Transverse colon (tissue), 4 donors: Measurements from ENCODE around the gene LRRC9. TPM values are rescaled to one million over a fixed set of nuclear protein-coding genes. Genes with fewer than 3 reads are reported as not detected.

Experiments used
- DNase-seq: peaks from one replicate; pipeline ENCODE4 v3.0.0-alpha.2; 2019
- H3K27ac ChIP-seq, 4 donors: fragments of 200-600 bp; sonication (generic); 2 replicates each; pipeline ENCODE4 v1.5.1; 2016 to 2018; ENCODE audit warnings: inconsistent platforms in 4 of 4
- H3K27me3 ChIP-seq: fragments of 200-600 bp; sonication (generic); 2 replicates; pipeline ENCODE4 v1.5.1; 2017; ENCODE audit warnings: inconsistent platforms
- H3K36me3 ChIP-seq, 4 donors: fragments of 200-600 bp; sonication (generic); 2 replicates each; pipeline ENCODE4 v1.5.1; 2017 to 2019; ENCODE audit warnings: inconsistent platforms in 4 of 4
- H3K4me1 ChIP-seq, 4 donors: fragments of 200-600 bp; sonication (generic); 2 replicates each; pipeline ENCODE4 v1.5.1; 2017 to 2020; ENCODE audit warnings: inconsistent platforms in 4 of 4
- H3K4me3 ChIP-seq, 4 donors: fragments of 200-600 bp; sonication (generic); 1 replicate in 1 of 4; 2 replicates in 3 of 4; pipeline versions ENCODE4 v1.5.1 to v1.6.1; 2017 to 2019; ENCODE audit warnings: inconsistent platforms in 4 of 4
- H3K9me3 ChIP-seq, 2 donors: fragments of 200-600 bp; sonication (generic); 2 replicates each; pipeline ENCODE4 v1.5.1; 2017 to 2019; ENCODE audit warnings: inconsistent platforms in 2 of 2
- EP300 ChIP-seq: sonication (generic); formaldehyde crosslinking; IDR thresholded peaks from one replicate; pipeline ENCODE4 v1.6.1; 2017; ENCODE audit warnings: antibody characterized with exemption, low read depth
- POLR2A ChIP-seq: fragments of 450-650 bp; IDR thresholded peaks from one replicate; pipeline ENCODE4 v1.6.1; 2016; ENCODE audit warnings: antibody characterized with exemption, mild to moderate bottlenecking, moderate library complexity
- POLR2AphosphoS5 ChIP-seq, 3 donors: sonication (generic); formaldehyde crosslinking; IDR thresholded peaks; one replicate each; pipeline ENCODE4 v1.6.1; 2016; ENCODE audit warnings: antibody characterized with exemption in 3 of 3
- WGBS, 2 donors: methylation state at CpG; one replicate each; pipeline ENCODE4 v1.1.5; 2018; ENCODE audit warnings: low coverage in 1 of 2; 5-methylcytosine and 5-hydroxymethylcytosine counted together
- in situ Hi-C, 4 donors: fragments of 200-750 bp; cut with MboI; loops; one replicate each; pipeline versions ENCODE4 v1.15.0 to v1.15.1; 2017; ENCODE audit warnings: low sequenced_read_pairs in 3 of 4, low pct_ligation_motif_present in 1 of 4, low pct_unique_long_range_greater_than_20kb in 1 of 4
- intact Hi-C: fragments of 100-400 bp; cut with DNase I; formaldehyde crosslinking; loops from one replicate; pipeline ENCODE4 v1.15.1; 2023; ENCODE audit warnings: low total_unique reads
- total RNA-seq, 4 donors: library from RNA; depleted of rRNA; stranded (reverse); fragments of >200 nt; gene quantifications; one replicate each; pipeline ENCODE4 v1.1.0, GENCODE V29; 2016
- TF ChIP-seq, protein P1 (sequence below), 5 experiments: fragments of 200-600 bp in 3 of 5; fragments of 450-650 bp in 2 of 5; sonication (generic) in 3 of 5; IDR thresholded peaks; 1 replicate in 2 of 5; 2 replicates in 3 of 5; pipeline ENCODE4 v1.5.1; 2016 to 2017; ENCODE audit warnings: antibody characterized with exemption in 5 of 5, inconsistent platforms in 3 of 5, mild to moderate bottlenecking in 2 of 5, moderate library complexity in 1 of 5

Gene LRRC9
- total RNA-seq, 4 donors from 2014 or later, result not detected

DNA sequence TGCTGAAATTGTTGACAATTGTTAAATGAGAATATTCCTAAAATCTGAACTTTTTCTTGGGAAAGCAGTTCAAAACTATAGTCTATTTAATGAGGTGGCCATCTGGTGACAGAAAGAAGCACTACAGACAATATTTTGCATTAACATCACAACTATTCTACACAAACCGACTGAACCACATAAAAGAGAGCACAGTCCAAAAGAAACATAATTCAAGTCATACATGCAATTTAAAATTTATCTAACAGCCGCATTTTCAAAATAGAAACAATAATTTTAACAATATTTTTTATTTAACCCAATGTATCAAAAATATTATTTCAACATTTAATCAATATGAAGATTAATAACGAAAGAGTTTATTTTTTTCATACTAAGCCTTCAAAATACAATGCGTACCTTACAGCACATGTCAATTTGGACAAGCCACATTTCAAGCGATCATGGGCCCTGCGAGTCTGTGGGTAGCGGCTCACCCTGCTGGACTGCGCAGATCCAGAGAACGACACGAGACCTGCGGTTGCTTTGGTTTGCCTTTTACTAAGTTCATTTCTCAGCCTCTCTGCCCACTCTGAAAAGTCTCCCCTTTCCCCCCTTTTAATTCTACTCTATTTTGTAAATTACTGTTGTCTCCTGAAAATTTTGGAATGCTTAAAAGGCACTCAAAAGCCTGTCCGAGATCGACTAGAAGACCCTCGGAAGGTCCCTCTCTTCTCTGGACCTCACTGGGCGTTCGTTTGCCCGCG lies 947 bp upstream of the LRRC9 start:
- Histone ChIP-seq H3K9me3 (no peaks in the 10 kb centered on the region), H3K4me1 (peaks cover 9 to 15% (median 14%) of the 10 kb centered on the region in 4 donors), H3K27ac (no peak overlapping the region), H3K4me3 (peak overlapping the region in 3 of 4 donors; percentile 1 to 36 (median 21)), H3K27me3 (peaks cover 46% of the 10 kb centered on the region), H3K36me3 (no peaks in the 10 kb centered on the region)
- 2% methylated on average over 7 to 18 of the region's 18 CpGs for WGBS, 2 donors
- DNase-seq, result peak; percentile 12
- intact Hi-C loops, result no loop called here
- TF ChIP-seq, protein P1, sequence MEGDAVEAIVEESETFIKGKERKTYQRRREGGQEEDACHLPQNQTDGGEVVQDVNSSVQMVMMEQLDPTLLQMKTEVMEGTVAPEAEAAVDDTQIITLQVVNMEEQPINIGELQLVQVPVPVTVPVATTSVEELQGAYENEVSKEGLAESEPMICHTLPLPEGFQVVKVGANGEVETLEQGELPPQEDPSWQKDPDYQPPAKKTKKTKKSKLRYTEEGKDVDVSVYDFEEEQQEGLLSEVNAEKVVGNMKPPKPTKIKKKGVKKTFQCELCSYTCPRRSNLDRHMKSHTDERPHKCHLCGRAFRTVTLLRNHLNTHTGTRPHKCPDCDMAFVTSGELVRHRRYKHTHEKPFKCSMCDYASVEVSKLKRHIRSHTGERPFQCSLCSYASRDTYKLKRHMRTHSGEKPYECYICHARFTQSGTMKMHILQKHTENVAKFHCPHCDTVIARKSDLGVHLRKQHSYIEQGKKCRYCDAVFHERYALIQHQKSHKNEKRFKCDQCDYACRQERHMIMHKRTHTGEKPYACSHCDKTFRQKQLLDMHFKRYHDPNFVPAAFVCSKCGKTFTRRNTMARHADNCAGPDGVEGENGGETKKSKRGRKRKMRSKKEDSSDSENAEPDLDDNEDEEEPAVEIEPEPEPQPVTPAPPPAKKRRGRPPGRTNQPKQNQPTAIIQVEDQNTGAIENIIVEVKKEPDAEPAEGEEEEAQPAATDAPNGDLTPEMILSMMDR (IDR thresholded peaks at IDR 0.05), result peak in 4 of 5 experiments; percentile 32 to 42 (median 36)
- TF ChIP-seq EP300 (no peak), POLR2A (no peak)
- in situ Hi-C loops, result loop anchor here in 1 of 4 donors (25.0 kb wide), 1 partner anchor 282 kb away; no protein-coding TSS in a partner anchor

DNA sequence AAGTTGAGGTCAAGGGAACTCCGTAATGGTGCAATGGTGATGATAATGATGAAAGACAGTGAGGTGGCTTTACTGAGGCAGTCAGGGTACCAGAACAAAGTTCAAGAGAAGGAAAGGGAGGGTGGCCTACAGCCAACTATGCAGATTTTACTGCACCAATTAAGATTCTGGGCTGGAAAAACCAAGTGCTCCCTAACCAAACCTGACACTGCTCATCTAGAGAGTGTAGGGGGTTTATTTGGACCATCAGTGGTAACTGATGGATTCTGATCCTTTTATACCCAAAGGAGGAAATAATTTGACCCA lies 387 bp downstream of the LRRC9 start:
- Histone ChIP-seq H3K4me1 (peaks cover 9 to 15% (median 14%) of the 10 kb centered on the region in 4 donors), H3K27me3 (peaks cover 46% of the 10 kb centered on the region), H3K27ac (no peak overlapping the region), H3K36me3 (no peaks in the 10 kb centered on the region), H3K4me3 (no peak overlapping the region), H3K9me3 (no peaks in the 10 kb centered on the region)
- 17 to 39% methylated on average over 1 of the region's 1 CpG for WGBS, 2 donors
- DNase-seq, result peak; percentile 39
- in situ Hi-C loops, result loop anchor here in 1 of 4 donors (25.0 kb wide), 1 partner anchor 283 kb away; no protein-coding TSS in a partner anchor
- intact Hi-C loops, result no loop called here
- TF ChIP-seq EP300 (no peak), POLR2AphosphoS5 (IDR thresholded peaks at IDR 0.05) (no peak), POLR2A (no peak)
- TF ChIP-seq, protein P1 (IDR thresholded peaks at IDR 0.05), result no peak

DNA sequence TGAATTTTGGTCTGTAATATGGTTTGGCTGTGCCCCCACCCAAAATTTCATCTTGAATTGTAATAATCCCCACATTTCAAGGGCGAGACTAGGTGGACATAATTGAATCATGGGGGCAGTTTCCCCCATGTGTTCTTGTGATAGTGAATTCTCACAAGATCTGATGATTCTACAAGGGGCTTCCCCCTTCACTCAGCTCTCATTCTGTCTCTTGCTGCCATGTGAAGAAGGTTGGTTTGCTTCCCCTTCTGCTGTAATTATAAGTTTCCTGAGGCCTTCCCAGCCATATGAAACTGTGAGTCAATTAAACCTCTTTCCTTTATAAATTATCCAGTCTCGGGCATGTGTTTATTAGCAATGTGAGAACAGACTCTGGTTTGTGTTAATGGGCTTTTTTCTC lies 5.9 kb downstream of the LRRC9 start:
- in situ Hi-C loops (no loop called here), intact Hi-C loops (no loop called here)
- WGBS, 2 donors, result 64 to 82% methylated on average over 2 of the region's 2 CpGs
- TF ChIP-seq EP300 (no peak), POLR2AphosphoS5 (IDR thresholded peaks at IDR 0.05) (no peak), POLR2A (no peak)
- TF ChIP-seq, protein P1 (IDR thresholded peaks at IDR 0.05), result no peak
- Histone ChIP-seq H3K4me3 (no peak overlapping the region), H3K27me3 (no peaks in the 10 kb centered on the region), H3K27ac (no peak overlapping the region), H3K9me3 (no peaks in the 10 kb centered on the region), H3K4me1 (peaks cover 0 to 3% (median 0%) of the 10 kb centered on the region in 4 donors), H3K36me3 (no peaks in the 10 kb centered on the region)
- DNase-seq, result no peak

DNA sequence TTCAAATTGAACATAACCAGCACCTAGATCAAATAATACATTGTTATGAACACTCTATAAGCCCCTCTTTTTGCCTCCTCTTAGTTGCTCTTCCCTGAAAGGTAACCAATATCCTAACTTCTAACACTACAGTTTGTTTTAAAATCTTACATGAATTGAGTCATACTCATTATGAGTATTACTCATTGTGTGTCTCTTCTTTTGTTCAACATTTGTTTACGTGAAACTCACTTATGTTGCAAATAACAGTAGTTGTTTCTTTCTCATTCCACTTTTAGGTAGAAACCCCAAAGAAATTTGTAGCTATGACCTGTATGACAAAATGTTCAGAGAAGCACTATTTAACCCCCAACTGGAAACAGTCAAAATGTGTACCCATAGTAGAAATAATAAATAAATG lies 6.6 kb downstream of the LRRC9 start:
- no peaks in the 10 kb centered on the region for H3K9me3 ChIP-seq
- H3K4me1 ChIP-seq, result peaks cover 0 to 5% (median 0%) of the 10 kb centered on the region in 4 donors
- H3K4me3 ChIP-seq, result no peak overlapping the region
- TF ChIP-seq EP300 (no peak), POLR2AphosphoS5 (IDR thresholded peaks at IDR 0.05) (no peak), POLR2A (no peak)
- TF ChIP-seq, protein P1 (IDR thresholded peaks at IDR 0.05), result no peak
- WGBS, 2 donors, result 78 to 82% methylated on average over 1 of the region's 1 CpG
- H3K36me3 ChIP-seq, result no peaks in the 10 kb centered on the region
- H3K27me3 ChIP-seq, result no peaks in the 10 kb centered on the region
- no peak for DNase-seq
- in situ Hi-C loops, result no loop called here
- intact Hi-C loops, result no loop called here
- H3K27ac ChIP-seq, result no peak overlapping the region
